K562 (cell line): ENCODE results near the gene COPE. TPM values are rescaled to one million over a fixed set of nuclear protein-coding genes. Genes with fewer than 3 reads are reported as not detected.

Experiments
- ARNT ChIP-seq, 2 experiments: fragments of 450-650 bp; IDR thresholded peaks; 2 replicates each; pipeline ENCODE4 v1.6.1; 2016; ENCODE audit warnings: mild to moderate bottlenecking in 1 of 2
- CHCHD3 ChIP-seq: fragments of 250-450 bp; sonication (Bioruptor Pico); IDR thresholded peaks from 2 replicates; pipeline ENCODE4 v2.1.2; 2022; ENCODE audit warnings: mild to moderate bottlenecking
- CREB1 ChIP-seq, 2 experiments: sonication (generic) in 1 of 2; formaldehyde crosslinking in 1 of 2; IDR thresholded peaks; 2 replicates each; pipeline versions ENCODE4 v1.6.1 to v1.8.0; 2012 to 2022; ENCODE audit warnings: inconsistent platforms in 1 of 2, mild to moderate bottlenecking in 1 of 2, missing genetic modification reagents in 1 of 2, moderate library complexity in 1 of 2
- HOXB6 ChIP-seq: fragments of 250-450 bp; sonication (Bioruptor Pico); IDR thresholded peaks from 2 replicates; pipeline ENCODE4 v1.5.1; 2022; ENCODE audit warnings: mild to moderate bottlenecking, borderline replicate concordance
- MCM3 ChIP-seq: fragments of 450-650 bp; IDR thresholded peaks from 2 replicates; pipeline ENCODE4 v1.6.1; 2016
- NR2C1 ChIP-seq, 2 experiments: fragments of 450-650 bp; IDR thresholded peaks; 2 replicates each; pipeline ENCODE4 v1.6.1; 2017; ENCODE audit warnings: mild to moderate bottlenecking in 2 of 2, antibody characterized with exemption in 1 of 2, inconsistent platforms in 1 of 2, missing compliant biosample characterization in 1 of 2, missing genetic modification characterization in 1 of 2
- NR4A1 ChIP-seq, 2 experiments: fragments of 250-450 bp in 1 of 2; fragments of 450-650 bp in 1 of 2; sonication (Bioruptor Pico) in 1 of 2; IDR thresholded peaks; 2 replicates each; pipeline versions ENCODE4 v1.4.0 to v1.6.1; 2016 to 2020; ENCODE audit warnings: mild to moderate bottlenecking in 2 of 2, missing compliant biosample characterization in 1 of 2, missing genetic modification characterization in 1 of 2, moderate library complexity in 1 of 2
- POLR2A ChIP-seq: fragments of 450-650 bp; conservative IDR thresholded peaks from 2 replicates; pipeline ENCODE4 v1.6.1; 2016
- RNF219 ChIP-seq: fragments of 250-450 bp; sonication (Bioruptor Pico); IDR thresholded peaks from 2 replicates; pipeline ENCODE4 v1.5.0; 2022; ENCODE audit warnings: mild to moderate bottlenecking
- SOX6 ChIP-seq: fragments of 450-650 bp; IDR thresholded peaks from 2 replicates; pipeline ENCODE4 v1.6.1; 2014; ENCODE audit warnings: mild to moderate bottlenecking
- SREBF2 ChIP-seq: sonication (generic); formaldehyde crosslinking; IDR thresholded peaks from 2 replicates; pipeline ENCODE4 v1.4.0; 2020; ENCODE audit warnings: mild to moderate bottlenecking, missing genetic modification reagents
- TBL1XR1 ChIP-seq, 2 experiments: IDR thresholded peaks; 2 replicates each; pipeline ENCODE4 v1.6.1; 2012; ENCODE audit warnings: improper control_type of control experiment in 2 of 2, low read length in 2 of 2, mild to moderate bottlenecking in 1 of 2
- TCF15 ChIP-seq: fragments of 250-450 bp; sonication (Bioruptor Pico); IDR thresholded peaks from 2 replicates; pipeline ENCODE4 v1.8.0; 2022; ENCODE audit warnings: moderate library complexity, mild to moderate bottlenecking, inconsistent platforms
- TFAP4 ChIP-seq: sonication (generic); formaldehyde crosslinking; IDR thresholded peaks from 2 replicates; pipeline ENCODE4 v1.8.0; 2022; ENCODE audit warnings: missing genetic modification reagents, mild to moderate bottlenecking, moderate library complexity, borderline replicate concordance
- TSHZ1 ChIP-seq: fragments of 250-450 bp; sonication (Bioruptor Pico); IDR thresholded peaks from 2 replicates; pipeline ENCODE4 v1.4.0; 2020; ENCODE audit warnings: mild to moderate bottlenecking, moderate library complexity
- ZBED1 ChIP-seq: IDR thresholded peaks from 2 replicates; pipeline ENCODE4 v1.6.1; 2014
- ZBTB33 ChIP-seq: sonication (generic); formaldehyde crosslinking; IDR thresholded peaks from 2 replicates; pipeline ENCODE4 v1.8.1; 2023; ENCODE audit warnings: mild to moderate bottlenecking, missing genetic modification reagents
- ZBTB8A ChIP-seq: fragments of 450-650 bp; IDR thresholded peaks from 2 replicates; pipeline ENCODE4 v1.6.1; 2018; ENCODE audit warnings: mild to moderate bottlenecking, moderate library complexity; ENCODE audit not compliant: partially characterized antibody
- polyA plus RNA-seq, 8 experiments: library from polyadenylated mRNA; depleted of rRNA in 4 of 8; stranded (reverse) in 5 of 8; unstranded in 3 of 8; fragments of >200 nt; fragmentation: Nextera tagmentation in 2 of 8; fragmentation: Illumina TruSeq in 1 of 8; extraction: Ambion mirVana in 2 of 8; extraction: Trizol in 1 of 8; gene quantifications; 2 replicates each; pipeline versions ENCODE4 v1.2.1 to v1.2.3, GENCODE V29; 2011 to 2014; ENCODE audit warnings: inconsistent platforms in 1 of 8, missing spikeins in 1 of 8
- total RNA-seq, 7 experiments: library from RNA; depleted of rRNA in 6 of 7; stranded (reverse); fragments of >200 nt in 6 of 7; fragmentation: Illumina TruSeq in 2 of 7; extraction: Trizol in 2 of 7; gene quantifications; 2 replicates each; pipeline versions ENCODE4 v1.2.1 to v1.2.3, GENCODE V29; 2011 to 2021; ENCODE audit warnings: low replicate concordance in 1 of 7

Gene COPE
- total and polyA plus RNA-seq, 9 of the 15 experiments (the other 6 are each of a cell fraction or from before 2014, with no cell fraction given), result 5.8 to 273 (median 147) TPM

GRCh38 chr19:18919086-18919899 is at the start of gene COPE, which contains the start of gene DDX49 (continued):
- TF ChIP-seq CREB1 (IDR thresholded peaks at IDR 0.05), result no peak; the same call in none of the 2 replicates
- peak; percentile 98 for TF ChIP-seq CREB1 (CRISPR knock-in tag; IDR thresholded peaks at IDR 0.05)
- no peak for TF ChIP-seq RNF219
- peak in 1 of 2 experiments; percentile 56; a peak in 2 of 4 replicates for TF ChIP-seq TBL1XR1 (IDR thresholded peaks at IDR 0.05; ENCODE audit: low read length in 2 of 2)
- peak; percentile 89 for TF ChIP-seq TFAP4 (CRISPR knock-in tag)
- TF ChIP-seq ZBTB8A, result no peak
- TF ChIP-seq POLR2A, result peak; percentile 95
- TF ChIP-seq ARNT (IDR thresholded peaks at IDR 0.05), result no peak
- TF ChIP-seq HOXB6 (CRISPR knock-in tag), result no peak
- no peak for TF ChIP-seq TCF15 (CRISPR knock-in tag)
- TF ChIP-seq ZBED1, result 0 out of 2 replicates have a peak, but pooled peaks have one; percentile 53
- no peak for TF ChIP-seq CHCHD3 (CRISPR knock-in tag)
- TF ChIP-seq NR4A1 (CRISPR knock-in tag; IDR thresholded peaks at IDR 0.05), result no peak
- no peak for TF ChIP-seq NR4A1 (tag; IDR thresholded peaks at IDR 0.05)
- no peak for TF ChIP-seq MCM3
- no peak for TF ChIP-seq TSHZ1 (CRISPR knock-in tag)
- 0 out of 2 replicates have a peak, but pooled peaks have one; percentile 8 for TF ChIP-seq SOX6
- TF ChIP-seq NR2C1 (IDR thresholded peaks at IDR 0.05), result peak; percentile 73
- TF ChIP-seq NR2C1 (tag; IDR thresholded peaks at IDR 0.05), result peak; percentile 67
- no peak for TF ChIP-seq SREBF2 (CRISPR knock-in tag)
- no peak for TF ChIP-seq ZBTB33 (CRISPR knock-in tag)
